Activated naive CD4-positive, alpha-beta T cell treated with anti-CD3 and anti-CD28 coated beads, Interleukin-2, amount 50 U/mL, for 16 hours (primary cell): ENCODE results near the gene ABCB11.
"Not testable (repeated sequence)": the region's sequence is repeated elsewhere in the genome, so short reads cannot be mapped to it uniquely, and the experiment has no call there.

Experiments
- DNase-seq: peaks from one replicate; pipeline ENCODE4 v3.0.0-alpha.2; 2020

The ABCB11 gene

GRCh38 chr2:168926621-168927386, 104.3 kb downstream of the ABCB11 start:
- DNase-seq = no peak

GRCh38 chr2:168920504-168921157, 110.5 kb downstream of the ABCB11 start:
- no peak for DNase-seq

GRCh38 chr2:168916331-168916675, 114.8 kb downstream of the ABCB11 start:
- no peak for DNase-seq

GRCh38 chr2:168915441-168916330, 115.4 kb downstream of the ABCB11 start:
- no peak for DNase-seq

- no peak for DNase-seq
These were observed 117.6 kb downstream of the ABCB11 start for GRCh38 chr2:168913495-168913894.

GRCh38 chr2:168912901-168913369, 118.2 kb downstream of the ABCB11 start:
- DNase-seq = no peak

GRCh38 chr2:168912466-168912865, 118.7 kb downstream of the ABCB11 start:
- DNase-seq = no peak

- DNase-seq = no peak
These were observed 120.8 kb downstream of the ABCB11 start for GRCh38 chr2:168910330-168910729.

GRCh38 chr2:168907940-168908662, 123.0 kb downstream of the ABCB11 start:
- no peak for DNase-seq

- no peak for DNase-seq
These were observed 126.8 kb downstream of the ABCB11 start for GRCh38 chr2:168904358-168904757.

GRCh38 chr2:168903888-168904287, 127.2 kb downstream of the ABCB11 start:
- DNase-seq = no peak

- no peak for DNase-seq
These were observed 130.1 kb downstream of the ABCB11 start, which contains the start of gene G6PC2 for GRCh38 chr2:168901003-168901402. TSS of gene G6PC2 (plus strand) at chr2:168901291. CDS start at chr2:168901332, 41 bp downstream.

- DNase-seq = no peak
These were observed 133.7 kb downstream of the ABCB11 start for GRCh38 chr2:168897449-168897848.

- DNase-seq = no peak
These were observed 134.3 kb downstream of the ABCB11 start for GRCh38 chr2:168896783-168897182.

- no peak for DNase-seq
These were observed 135.4 kb downstream of the ABCB11 start for GRCh38 chr2:168895771-168896170.

GRCh38 chr2:168894720-168895119, 136.4 kb downstream of the ABCB11 start:
- no peak for DNase-seq

GRCh38 chr2:168894101-168894500, 137.0 kb downstream of the ABCB11 start:
- DNase-seq = no peak

- no peak for DNase-seq
These were observed 138.8 kb downstream of the ABCB11 start for GRCh38 chr2:168892327-168892726.

GRCh38 chr2:168890006-168890782, 140.9 kb downstream of the ABCB11 start, which contains the start of gene SPC25:
TSS of gene SPC25 (minus strand) at chr2:168890430. CDS start at chr2:168889519, 911 bp downstream.
- peak; percentile 82 for DNase-seq

GRCh38 chr2:168889635-168890005, 141.5 kb downstream of the ABCB11 start:
- DNase-seq = no peak

- DNase-seq = no peak
These were observed 146.1 kb downstream of the ABCB11 start for GRCh38 chr2:168884975-168885374.

GRCh38 chr2:168882163-168882562, 149.0 kb downstream of the ABCB11 start:
- not testable (repeated sequence) for DNase-seq
